K562 (cell line): ENCODE measurements around the gene UNC119.

Experiments
- EZH2 ChIP-seq: IDR thresholded peaks from 2 replicates; pipeline ENCODE4 v1.6.1; 2012; ENCODE audit warnings: low read depth, mild to moderate bottlenecking, inconsistent platforms, low read length, borderline replicate concordance
- REST ChIP-seq, 2 experiments: fragments of 450-650 bp; formaldehyde crosslinking in 1 of 2; IDR thresholded peaks; 2 replicates each; pipeline versions ENCODE4 v1.4.0 to v1.6.1; 2014 to 2020; ENCODE audit warnings: mild to moderate bottlenecking in 2 of 2, borderline replicate concordance in 1 of 2, low read depth in 1 of 2

GRCh38 chr17:28570716-28571360, 18.4 kb upstream of the UNC119 start:
- no peak for TF ChIP-seq REST (IDR thresholded peaks at IDR 0.05; ENCODE audit: borderline replicate concordance)
- no peak for TF ChIP-seq REST (CRISPR knock-in tag; IDR thresholded peaks at IDR 0.05; ENCODE audit: low read depth)
- no peak for TF ChIP-seq EZH2
